Tibial nerve (tissue), 4 donors: ENCODE data around the gene LSAMP. TPM values are rescaled to one million over a fixed set of nuclear protein-coding genes. Genes with fewer than 3 reads are reported as not detected.

Experiments used
- DNase-seq, 2 donors: peaks; one replicate each; pipeline ENCODE4 v3.0.0-alpha.2; 2019; ENCODE audit warnings: low spot score in 2 of 2
- H3K27ac ChIP-seq, 4 donors: fragments of 200-600 bp; sonication (generic) in 3 of 4; one replicate each; pipeline ENCODE4 v1.5.1; 2017 to 2019; ENCODE audit warnings: mild to moderate bottlenecking in 1 of 4
- H3K27me3 ChIP-seq, 2 donors: fragments of 200-600 bp; sonication (generic) in 1 of 2; one replicate each; pipeline versions ENCODE4 v1.5.1 to v1.6.0; 2017 to 2019
- H3K36me3 ChIP-seq, 3 donors: fragments of 200-600 bp; sonication (generic); one replicate each; pipeline ENCODE4 v1.5.1; 2018 to 2019
- H3K4me1 ChIP-seq, 4 donors: fragments of 200-600 bp; sonication (generic) in 3 of 4; one replicate each; pipeline ENCODE4 v1.5.1; 2017 to 2019
- H3K4me3 ChIP-seq, 4 donors: fragments of 200-600 bp; sonication (generic) in 3 of 4; one replicate each; pipeline ENCODE4 v1.5.1; 2017 to 2019; ENCODE audit warnings: mild to moderate bottlenecking in 1 of 4, moderate library complexity in 1 of 4
- H3K9me3 ChIP-seq, 4 donors: fragments of 200-600 bp; sonication (generic) in 3 of 4; one replicate each; pipeline ENCODE4 v1.5.1; 2017 to 2019
- CTCF ChIP-seq, 5 experiments: fragments of 200-600 bp in 3 of 5; fragments of 450-650 bp in 2 of 5; sonication (generic) in 3 of 5; IDR thresholded peaks; one replicate each; pipeline ENCODE4 v1.5.1; 2016 to 2019; ENCODE audit warnings: antibody characterized with exemption in 5 of 5, mild to moderate bottlenecking in 3 of 5, moderate library complexity in 2 of 5
- EP300 ChIP-seq, 2 donors: sonication (generic); formaldehyde crosslinking; IDR thresholded peaks; one replicate each; pipeline ENCODE4 v1.6.1; 2017; ENCODE audit warnings: antibody characterized with exemption in 2 of 2, mild to moderate bottlenecking in 1 of 2
- POLR2A ChIP-seq, 2 donors: fragments of 450-650 bp; IDR thresholded peaks; one replicate each; pipeline ENCODE4 v1.6.1; 2017; ENCODE audit warnings: antibody characterized with exemption in 2 of 2, mild to moderate bottlenecking in 2 of 2, moderate library complexity in 2 of 2
- WGBS, 2 donors: methylation state at CpG; one replicate each; pipeline ENCODE4 v1.1.5; 2018; 5-methylcytosine and 5-hydroxymethylcytosine counted together
- total RNA-seq, 4 donors: library from RNA; depleted of rRNA; stranded (reverse); fragments of >200 nt; gene quantifications; one replicate each; pipeline ENCODE4 v1.1.0, GENCODE V29; 2016

Gene LSAMP
- total RNA-seq, 4 donors from 2014 or later = 3.6 to 6.1 (median 4.2) TPM

GRCh38 chr3:115986555-115987207 is 458.6 kb downstream of the LSAMP start:
- H3K27me3 ChIP-seq = no peaks in the 10 kb centered on the region
- TF ChIP-seq POLR2A (IDR thresholded peaks at IDR 0.05) = no peak
- no peak for TF ChIP-seq EP300 (IDR thresholded peaks at IDR 0.05)
- no peak for TF ChIP-seq CTCF (IDR thresholded peaks at IDR 0.05)
- no peaks in the 10 kb centered on the region for H3K9me3 ChIP-seq
- no peak for DNase-seq
- H3K4me1 ChIP-seq = no peaks in the 10 kb centered on the region
- no peak overlapping the region for H3K27ac ChIP-seq
- WGBS, 2 donors = 82 to 85% methylated on average over 2 of the region's 2 CpGs
- H3K36me3 ChIP-seq = no peaks in the 10 kb centered on the region
- H3K4me3 ChIP-seq = no peak overlapping the region

GRCh38 chr3:115982629-115983028 is 462.7 kb downstream of the LSAMP start:
- WGBS, 2 donors = 83 to 88% methylated on average over 2 of the region's 2 CpGs
- H3K9me3 ChIP-seq = no peaks in the 10 kb centered on the region
- DNase-seq = no peak
- no peak overlapping the region for H3K27ac ChIP-seq
- H3K4me3 ChIP-seq = no peak overlapping the region
- H3K27me3 ChIP-seq = no peaks in the 10 kb centered on the region
- no peak for TF ChIP-seq EP300 (IDR thresholded peaks at IDR 0.05)
- no peak for TF ChIP-seq CTCF (IDR thresholded peaks at IDR 0.05)
- no peaks in the 10 kb centered on the region for H3K36me3 ChIP-seq
- no peaks in the 10 kb centered on the region for H3K4me1 ChIP-seq

- 90 to 93% methylated on average over 3 of the region's 3 CpGs for WGBS, 2 donors
- no peaks in the 10 kb centered on the region for H3K9me3 ChIP-seq
- no peak overlapping the region for H3K27ac ChIP-seq
- DNase-seq = no peak
- no peak for TF ChIP-seq EP300 (IDR thresholded peaks at IDR 0.05)
- no peak for TF ChIP-seq POLR2A (IDR thresholded peaks at IDR 0.05)
- no peak for TF ChIP-seq CTCF (IDR thresholded peaks at IDR 0.05)
- H3K36me3 ChIP-seq = no peaks in the 10 kb centered on the region
- H3K27me3 ChIP-seq = no peaks in the 10 kb centered on the region
- H3K4me3 ChIP-seq = no peak overlapping the region
- no peaks in the 10 kb centered on the region for H3K4me1 ChIP-seq
These were observed 463.2 kb downstream of the LSAMP start for GRCh38 chr3:115982108-115982507.

- no peak for TF ChIP-seq POLR2A (IDR thresholded peaks at IDR 0.05)
- TF ChIP-seq EP300 (IDR thresholded peaks at IDR 0.05) = no peak
- no peak for TF ChIP-seq CTCF (IDR thresholded peaks at IDR 0.05)
- WGBS, 2 donors = 45 to 48% methylated on average over 3 of the region's 3 CpGs
- Histone ChIP-seq H3K36me3 (no peaks in the 10 kb centered on the region), H3K27me3 (no peaks in the 10 kb centered on the region), H3K4me1 (no peaks in the 10 kb centered on the region), H3K4me3 (no peak overlapping the region), H3K27ac (no peak overlapping the region), H3K9me3 (no peaks in the 10 kb centered on the region)
- no peak for DNase-seq
These were observed 464.6 kb downstream of the LSAMP start for GRCh38 chr3:115980709-115981108.

GRCh38 chr3:115977866-115978265 is 467.4 kb downstream of the LSAMP start:
- WGBS, 2 donors = 84 to 86% methylated on average over 4 of the region's 4 CpGs
- Histone ChIP-seq H3K9me3 (no peaks in the 10 kb centered on the region), H3K27ac (no peak overlapping the region)

More at GRCh38 chr3:115977866-115978265, 467.4 kb downstream of the LSAMP start:
- no peaks in the 10 kb centered on the region for H3K4me1 ChIP-seq
- no peaks in the 10 kb centered on the region for H3K27me3 ChIP-seq
- TF ChIP-seq EP300 (IDR thresholded peaks at IDR 0.05) (no peak), POLR2A (IDR thresholded peaks at IDR 0.05) (no peak), CTCF (IDR thresholded peaks at IDR 0.05) (no peak)
- no peak overlapping the region for H3K4me3 ChIP-seq
- H3K36me3 ChIP-seq = no peaks in the 10 kb centered on the region
- DNase-seq = no peak
